ENCODE data around the gene BTNL2.

The BTNL2 gene

GRCh38 chr6:32406857-32407256 is at the start of gene BTNL2:
Gene BTNL2, minus strand, starts transcription at chr6:32407181. Its CDS starts 58 bp downstream, at chr6:32407123.
- ATAC-seq (ENCODE audit: low read depth) (no peak), DNase-seq (ENCODE audit: low spot score) (no peak)
- H3K9me3 ChIP-seq (ENCODE audit: severe bottlenecking): no peaks in the 10 kb centered on the region
- peaks cover 39% of the 10 kb centered on the region for H3K27me3 ChIP-seq (ENCODE audit: insufficient read depth, poor library complexity, severe bottlenecking)
- H3K27ac ChIP-seq (ENCODE audit: poor library complexity, severe bottlenecking): no peak within 1 kb of the TSS
- H3K4me1 ChIP-seq (ENCODE audit: insufficient read depth, poor library complexity, severe bottlenecking): no peaks in the 10 kb centered on the region
- H3K36me3 ChIP-seq (ENCODE audit: low read depth): no peaks in the 10 kb centered on the region
- TF ChIP-seq, protein P1, sequence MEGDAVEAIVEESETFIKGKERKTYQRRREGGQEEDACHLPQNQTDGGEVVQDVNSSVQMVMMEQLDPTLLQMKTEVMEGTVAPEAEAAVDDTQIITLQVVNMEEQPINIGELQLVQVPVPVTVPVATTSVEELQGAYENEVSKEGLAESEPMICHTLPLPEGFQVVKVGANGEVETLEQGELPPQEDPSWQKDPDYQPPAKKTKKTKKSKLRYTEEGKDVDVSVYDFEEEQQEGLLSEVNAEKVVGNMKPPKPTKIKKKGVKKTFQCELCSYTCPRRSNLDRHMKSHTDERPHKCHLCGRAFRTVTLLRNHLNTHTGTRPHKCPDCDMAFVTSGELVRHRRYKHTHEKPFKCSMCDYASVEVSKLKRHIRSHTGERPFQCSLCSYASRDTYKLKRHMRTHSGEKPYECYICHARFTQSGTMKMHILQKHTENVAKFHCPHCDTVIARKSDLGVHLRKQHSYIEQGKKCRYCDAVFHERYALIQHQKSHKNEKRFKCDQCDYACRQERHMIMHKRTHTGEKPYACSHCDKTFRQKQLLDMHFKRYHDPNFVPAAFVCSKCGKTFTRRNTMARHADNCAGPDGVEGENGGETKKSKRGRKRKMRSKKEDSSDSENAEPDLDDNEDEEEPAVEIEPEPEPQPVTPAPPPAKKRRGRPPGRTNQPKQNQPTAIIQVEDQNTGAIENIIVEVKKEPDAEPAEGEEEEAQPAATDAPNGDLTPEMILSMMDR (IDR thresholded peaks at IDR 0.05; ENCODE audit: poor library complexity, severe bottlenecking): no peak
- H3K4me3 ChIP-seq (ENCODE audit: severe bottlenecking): no peak within 1 kb of the TSS

DNA sequence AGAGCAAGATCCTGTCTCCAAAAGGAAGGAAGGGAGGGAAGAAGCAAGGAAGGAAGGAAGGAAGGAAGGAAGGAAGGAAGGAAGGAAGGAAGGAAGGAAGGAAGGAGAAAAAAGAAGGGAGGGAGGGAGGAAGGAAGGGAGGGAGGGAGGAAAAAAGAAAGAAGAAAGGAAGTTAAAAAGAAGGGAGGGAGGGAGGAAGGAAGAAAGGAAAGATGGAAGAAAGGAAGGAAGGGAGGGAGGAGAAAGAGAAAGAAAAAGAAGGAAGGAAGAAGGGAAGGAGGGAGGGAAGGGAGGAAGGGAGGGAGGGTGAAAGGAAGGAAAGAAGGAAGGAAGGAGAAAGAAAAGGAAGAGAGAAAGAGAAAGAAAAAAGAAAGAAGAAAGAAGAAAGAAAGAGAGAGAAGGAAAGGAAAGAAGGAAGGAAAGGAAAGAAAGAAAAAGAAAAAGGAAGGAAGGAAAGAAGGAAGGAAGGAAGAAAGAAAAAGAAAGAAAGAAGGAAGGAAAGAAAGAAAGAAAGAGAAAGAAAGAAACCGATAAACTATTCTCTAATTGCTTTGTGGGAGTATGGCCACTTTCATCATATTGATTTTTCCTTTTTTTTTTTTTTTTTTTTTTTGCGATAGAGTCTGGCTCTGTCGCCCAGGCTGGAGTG is 42.2 kb upstream of the BTNL2 start:
- DNase-seq (ENCODE audit: low spot score): no peak
- no peak overlapping the region for H3K4me3 ChIP-seq (ENCODE audit: severe bottlenecking)
- H3K9me3 ChIP-seq (ENCODE audit: severe bottlenecking): no peaks in the 10 kb centered on the region
- H3K4me1 ChIP-seq (ENCODE audit: insufficient read depth, poor library complexity, severe bottlenecking): no peaks in the 10 kb centered on the region
- TF ChIP-seq, protein P1 (IDR thresholded peaks at IDR 0.05; ENCODE audit: poor library complexity, severe bottlenecking): no peak
- H3K36me3 ChIP-seq (ENCODE audit: low read depth): no peaks in the 10 kb centered on the region
- no peak overlapping the region for H3K27ac ChIP-seq (ENCODE audit: poor library complexity, severe bottlenecking)
- no peak for ATAC-seq (ENCODE audit: low read depth)
- peaks cover 3% of the 10 kb centered on the region for H3K27me3 ChIP-seq (ENCODE audit: insufficient read depth, poor library complexity, severe bottlenecking)

- Histone ChIP-seq H3K4me3 (ENCODE audit: severe bottlenecking) (no peak overlapping the region), H3K36me3 (ENCODE audit: low read depth) (no peaks in the 10 kb centered on the region), H3K9me3 (ENCODE audit: severe bottlenecking) (no peaks in the 10 kb centered on the region), H3K27ac (ENCODE audit: poor library complexity, severe bottlenecking) (no peak overlapping the region), H3K27me3 (ENCODE audit: insufficient read depth, poor library complexity, severe bottlenecking) (peaks cover 3% of the 10 kb centered on the region), H3K4me1 (ENCODE audit: insufficient read depth, poor library complexity, severe bottlenecking) (no peaks in the 10 kb centered on the region)
- ATAC-seq (ENCODE audit: low read depth) (no peak), DNase-seq (ENCODE audit: low spot score) (no peak)
- TF ChIP-seq, protein P1 (IDR thresholded peaks at IDR 0.05; ENCODE audit: poor library complexity, severe bottlenecking): no peak
Measured at GRCh38 chr6:32447932-32448331, 41.0 kb upstream of the BTNL2 start.

DNA sequence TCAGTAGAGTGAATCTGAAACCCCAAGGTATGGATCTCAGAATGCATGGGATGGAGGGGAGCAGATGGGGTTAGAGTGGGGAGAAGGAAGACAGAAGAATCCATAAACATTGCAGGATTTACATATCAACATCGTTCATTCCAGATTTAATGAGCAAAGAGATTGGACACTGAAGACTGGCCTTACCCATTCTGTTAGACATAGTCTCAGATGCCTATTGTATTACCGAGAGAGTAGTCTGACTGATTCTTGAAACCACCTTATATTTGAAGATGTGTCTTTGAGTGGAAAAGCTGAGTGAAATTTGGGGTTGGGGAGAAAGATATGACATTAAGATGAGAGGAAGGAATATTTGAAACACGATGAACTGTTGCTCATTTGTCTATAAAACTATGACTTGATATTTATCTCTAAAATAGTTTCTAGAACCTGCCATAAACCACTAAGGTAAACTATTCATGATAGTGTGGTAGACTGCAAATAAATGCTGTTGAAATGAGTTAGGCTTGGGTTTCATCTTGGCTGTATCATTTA is 38.4 kb upstream of the BTNL2 start:
- Histone ChIP-seq H3K27me3 (ENCODE audit: insufficient read depth, poor library complexity, severe bottlenecking) (peaks cover 3% of the 10 kb centered on the region), H3K4me1 (ENCODE audit: insufficient read depth, poor library complexity, severe bottlenecking) (no peaks in the 10 kb centered on the region), H3K4me3 (ENCODE audit: severe bottlenecking) (no peak overlapping the region), H3K9me3 (ENCODE audit: severe bottlenecking) (no peaks in the 10 kb centered on the region), H3K27ac (ENCODE audit: poor library complexity, severe bottlenecking) (no peak overlapping the region), H3K36me3 (ENCODE audit: low read depth) (no peaks in the 10 kb centered on the region)
- TF ChIP-seq, protein P1 (IDR thresholded peaks at IDR 0.05; ENCODE audit: poor library complexity, severe bottlenecking): no peak
- no peak for DNase-seq (ENCODE audit: low spot score)
- no peak for ATAC-seq (ENCODE audit: low read depth)

DNA sequence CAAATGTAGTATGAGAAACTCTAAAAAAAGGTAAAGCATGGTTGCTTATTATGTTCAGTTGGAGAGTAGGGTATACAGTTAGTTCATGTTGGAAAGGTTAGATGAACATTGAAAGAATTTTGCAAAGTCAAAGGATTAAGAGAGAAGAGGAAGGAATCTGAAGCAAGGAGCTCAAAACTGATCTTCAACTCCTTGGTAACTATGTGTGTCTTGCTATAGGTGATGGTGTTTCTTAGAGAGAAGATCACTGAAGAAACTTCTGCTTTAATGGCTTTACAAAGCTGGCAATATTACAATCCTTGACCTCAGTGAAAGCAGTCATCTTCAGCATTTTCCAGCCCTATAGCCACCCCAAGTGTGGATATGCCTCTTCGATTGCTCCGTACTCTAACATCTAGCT is 37.5 kb upstream of the BTNL2 start:
- no peak overlapping the region for H3K4me3 ChIP-seq (ENCODE audit: severe bottlenecking)
- no peaks in the 10 kb centered on the region for H3K36me3 ChIP-seq (ENCODE audit: low read depth)
- H3K4me1 ChIP-seq (ENCODE audit: insufficient read depth, poor library complexity, severe bottlenecking): no peaks in the 10 kb centered on the region
- no peak for DNase-seq (ENCODE audit: low spot score)
- no peaks in the 10 kb centered on the region for H3K9me3 ChIP-seq (ENCODE audit: severe bottlenecking)
- ATAC-seq (ENCODE audit: low read depth): no peak
- H3K27me3 ChIP-seq (ENCODE audit: insufficient read depth, poor library complexity, severe bottlenecking): peaks cover 3% of the 10 kb centered on the region
- TF ChIP-seq, protein P1 (IDR thresholded peaks at IDR 0.05; ENCODE audit: poor library complexity, severe bottlenecking): no peak
- no peak overlapping the region for H3K27ac ChIP-seq (ENCODE audit: poor library complexity, severe bottlenecking)

Measured in RWPE2 (cell line).